RCC 7860 (cell line): ENCODE data around the gene DHRS2.
"Not testable (repeated sequence)": the region's sequence is repeated elsewhere in the genome, so short reads cannot be mapped to it uniquely, and the experiment has no call there.

Experiments used
- DNase-seq: peaks from one replicate; pipeline ENCODE4 v3.0.0-alpha.2; 2015; ENCODE audit warnings: low spot score
- FAIRE-seq: peaks from 2 replicates; lab custom pipeline; 2012; peaks lifted over from hg19 to GRCh38; lab: Jason Lieb, UNC

Gene DHRS2

DNA sequence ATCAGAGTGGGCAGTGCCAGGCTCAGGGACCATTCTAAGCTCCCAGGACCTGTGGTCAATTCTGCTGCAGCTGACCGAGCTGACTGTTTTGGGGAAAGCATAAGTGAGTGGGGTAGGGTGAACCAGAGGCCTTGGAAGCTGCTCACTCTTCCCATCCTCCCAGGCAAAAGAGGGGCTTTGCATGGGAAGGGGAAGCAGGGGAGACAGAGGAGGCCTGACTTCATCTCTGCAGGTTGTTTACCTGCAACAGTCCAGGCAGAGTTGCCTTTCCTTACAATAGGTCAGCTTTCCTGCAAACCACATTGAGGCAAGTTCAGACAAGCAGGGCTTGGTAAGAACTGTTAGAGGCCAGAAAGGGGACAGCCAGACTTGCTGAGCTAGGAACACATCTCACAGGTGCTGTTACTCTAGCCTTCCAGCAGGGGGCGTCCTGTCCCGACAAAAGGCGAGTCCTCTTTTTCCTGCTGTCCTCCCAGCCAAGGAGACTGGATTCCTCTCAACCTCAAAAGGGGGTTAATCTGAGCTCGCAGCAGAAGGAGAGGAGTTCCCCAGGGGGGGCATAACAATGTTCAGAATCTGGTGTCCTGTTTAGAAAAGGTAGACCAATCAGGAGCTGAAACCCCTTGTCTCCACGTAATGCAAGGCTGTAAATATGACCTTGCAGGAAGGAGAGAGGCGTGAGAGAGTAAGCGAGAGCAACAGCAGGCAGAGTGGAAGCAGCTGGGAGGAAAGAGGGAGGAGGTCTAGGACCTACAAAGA, 4.3 kb upstream of the DHRS2 start:
- FAIRE-seq (no peak), DNase-seq (peak; percentile 5)

- no peak for DNase-seq
- no peak for FAIRE-seq
Measured at GRCh38 chr14:23632461-23633159, 3.6 kb upstream of the DHRS2 start.

- FAIRE-seq = no peak
- DNase-seq = no peak
Measured at GRCh38 chr14:23633160-23633701, 2.9 kb upstream of the DHRS2 start.

- not testable (repeated sequence) for FAIRE-seq, DNase-seq
Measured at GRCh38 chr14:23634698-23635412, 1.3 kb upstream of the DHRS2 start.

DNA sequence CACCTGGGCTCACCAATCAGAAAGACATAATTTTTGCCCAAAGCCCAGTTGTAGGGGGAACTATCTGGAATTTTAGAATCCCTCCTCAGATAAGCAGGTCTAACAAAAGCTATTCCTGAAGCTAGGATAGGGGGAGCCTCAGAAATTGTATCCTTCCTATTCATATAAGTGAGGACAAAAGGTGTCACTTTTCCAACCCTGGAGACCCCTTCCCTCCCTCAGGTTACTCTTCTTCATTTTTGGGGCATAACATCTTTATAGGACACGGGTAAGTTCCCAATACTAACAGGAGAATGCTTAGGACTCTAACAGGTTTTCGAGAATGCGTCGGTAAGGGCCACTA, 1.1 kb downstream of the DHRS2 start:
- FAIRE-seq, DNase-seq: not testable (repeated sequence)

- FAIRE-seq, DNase-seq: not testable (repeated sequence)
Measured at GRCh38 chr14:23637655-23638413, 1.7 kb downstream of the DHRS2 start.

- no peak for FAIRE-seq
- DNase-seq = no peak
Measured at GRCh38 chr14:23638414-23639047, 2.4 kb downstream of the DHRS2 start.

DNA sequence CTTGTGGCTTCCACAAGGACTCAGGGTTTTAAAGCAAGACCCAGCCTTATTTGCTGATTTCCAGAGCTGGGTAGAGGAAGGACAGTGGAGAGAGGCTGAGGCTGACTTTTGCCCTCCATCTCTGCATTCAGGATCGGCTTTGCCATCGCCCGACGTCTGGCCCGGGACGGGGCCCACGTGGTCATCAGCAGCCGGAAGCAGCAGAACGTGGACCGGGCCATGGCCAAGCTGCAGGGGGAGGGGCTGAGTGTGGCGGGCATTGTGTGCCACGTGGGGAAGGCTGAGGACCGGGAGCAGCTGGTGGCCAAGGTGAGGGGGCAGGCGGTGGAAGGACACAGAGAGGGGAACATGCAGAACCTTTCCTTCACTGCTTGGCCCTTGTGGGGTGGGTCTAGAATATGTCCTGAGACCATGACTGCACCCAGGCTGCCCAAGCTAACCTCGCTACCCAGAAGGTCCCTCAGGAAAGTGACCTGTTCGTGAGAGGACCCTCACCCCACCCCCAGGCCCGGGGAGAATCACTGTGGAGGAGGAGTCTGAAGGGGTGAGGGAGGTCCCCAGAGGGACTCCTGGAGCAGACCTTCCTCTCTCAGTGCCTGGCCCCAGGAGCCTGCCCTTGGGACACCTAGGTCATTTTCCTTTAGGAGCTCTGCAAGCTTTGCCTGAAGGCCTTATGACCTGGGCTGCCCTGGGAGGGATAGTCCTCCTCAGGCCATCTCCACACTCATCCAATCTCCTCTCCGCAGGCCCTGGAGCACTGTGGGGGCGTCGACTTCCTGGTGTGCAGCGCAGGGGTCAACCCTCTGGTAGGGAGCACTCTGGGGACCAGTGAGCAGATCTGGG, 3.1 kb downstream of the DHRS2 start:
- FAIRE-seq (no peak), DNase-seq (no peak)

DNA sequence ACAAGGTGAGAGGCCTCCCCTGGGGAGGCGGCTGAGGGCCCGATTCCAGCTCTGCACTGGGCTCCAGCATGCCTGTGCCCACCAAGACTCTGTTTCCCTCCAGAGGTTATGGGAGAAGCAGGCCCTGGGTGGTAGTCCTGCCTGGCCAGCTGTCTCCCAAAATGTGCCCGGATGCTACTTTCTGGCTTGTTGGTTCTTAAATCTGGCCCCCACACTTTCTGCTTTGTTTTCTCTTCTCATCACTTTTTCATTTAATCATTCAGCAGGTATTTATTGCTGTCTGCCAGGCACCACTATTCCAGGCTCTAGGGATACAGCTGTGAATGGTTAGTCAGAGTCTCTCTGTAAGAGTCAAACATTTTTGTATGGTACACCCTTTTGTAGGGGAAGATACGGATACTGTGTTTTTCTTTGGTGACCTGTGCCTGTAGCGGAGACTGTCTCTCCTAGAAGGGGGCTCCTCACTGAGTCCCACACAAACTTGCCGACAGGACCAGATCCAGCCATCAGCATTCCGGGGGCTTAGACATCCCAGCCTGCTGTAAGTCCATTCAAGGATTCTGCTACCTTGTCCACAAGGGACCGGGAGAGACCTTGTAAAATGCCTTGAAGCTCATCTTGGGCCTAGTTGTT, 3.8 kb downstream of the DHRS2 start:
- DNase-seq = no peak
- no peak for FAIRE-seq

GRCh38 chr14:23640524-23641141, 4.5 kb downstream of the DHRS2 start:
- FAIRE-seq (no peak), DNase-seq (no peak)

DNA sequence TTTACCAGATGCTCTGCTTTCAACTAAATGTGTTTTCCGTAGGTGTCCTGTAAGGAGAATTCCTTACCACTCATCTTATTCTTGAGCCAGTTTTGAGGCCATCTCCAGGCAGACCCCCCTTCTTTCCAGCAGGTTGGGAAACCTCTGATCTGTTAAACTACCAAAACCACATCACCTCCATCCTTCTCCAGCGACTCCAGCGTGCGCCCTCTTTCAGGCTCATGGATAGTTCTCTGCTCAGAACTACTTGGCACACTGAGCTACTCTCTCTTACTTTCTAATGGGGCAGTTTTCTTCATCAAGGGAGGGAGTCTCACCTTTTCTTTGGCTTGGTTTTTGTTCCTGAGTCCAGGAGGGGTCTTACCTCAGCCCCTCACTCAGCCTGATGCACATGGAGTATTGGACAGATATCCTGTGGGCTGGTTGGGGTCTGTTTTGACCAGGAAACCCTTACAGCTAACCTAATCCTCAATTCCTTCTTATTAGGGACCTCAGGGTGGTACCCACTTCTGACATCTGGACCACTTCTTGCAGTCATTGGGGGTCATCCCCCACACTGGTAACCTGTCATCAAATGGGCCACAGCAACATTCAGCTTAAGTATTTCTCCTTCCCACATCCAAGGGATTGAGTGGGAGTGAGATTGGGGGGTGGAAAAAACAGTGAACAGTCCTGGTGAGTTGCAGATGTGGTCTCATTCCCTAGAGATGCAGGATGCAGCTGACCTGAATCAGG, 5.2 kb downstream of the DHRS2 start:
- FAIRE-seq (no peak), DNase-seq (no peak)

GRCh38 chr14:23641915-23642588, 5.9 kb downstream of the DHRS2 start:
- DNase-seq = no peak

DNA sequence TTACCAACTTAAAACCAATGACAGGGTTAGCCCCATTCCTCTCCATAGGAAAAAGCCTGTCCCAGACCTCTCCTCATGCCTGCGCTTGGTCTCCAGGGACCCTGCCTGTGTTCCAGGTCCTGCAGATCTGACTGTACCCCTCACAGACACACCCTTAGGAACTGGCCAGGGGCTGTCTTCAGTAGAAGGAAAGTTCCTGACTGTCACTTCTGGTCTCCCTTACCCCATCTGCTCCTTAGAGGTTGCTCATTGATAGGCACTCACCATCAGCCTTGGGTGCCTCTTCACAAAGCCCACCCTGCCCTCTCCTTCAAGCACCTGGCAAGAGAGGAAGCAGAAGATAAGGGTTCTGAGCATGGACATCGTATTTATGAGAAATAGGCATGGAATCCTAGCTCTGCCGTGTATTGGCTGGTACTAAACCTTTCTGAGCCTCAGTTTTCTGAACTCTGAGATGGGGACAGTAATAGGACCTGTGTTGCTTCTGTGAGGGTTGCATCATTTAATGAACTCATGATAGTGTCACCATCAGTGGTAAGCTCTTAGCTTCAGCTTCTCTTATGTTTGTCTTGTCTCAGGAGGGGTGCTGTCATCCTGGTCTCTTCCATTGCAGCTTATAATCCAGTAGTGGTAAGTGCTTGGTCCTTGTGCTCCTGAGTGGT, 7.5 kb downstream of the DHRS2 start:
- no peak for DNase-seq
- no peak for FAIRE-seq

More at GRCh38 chr14:23641915-23642588, 5.9 kb downstream of the DHRS2 start:
- FAIRE-seq = no peak

GRCh38 chr14:23644195-23644918, 8.2 kb downstream of the DHRS2 start:
- DNase-seq = no peak
- no peak for FAIRE-seq

DNA sequence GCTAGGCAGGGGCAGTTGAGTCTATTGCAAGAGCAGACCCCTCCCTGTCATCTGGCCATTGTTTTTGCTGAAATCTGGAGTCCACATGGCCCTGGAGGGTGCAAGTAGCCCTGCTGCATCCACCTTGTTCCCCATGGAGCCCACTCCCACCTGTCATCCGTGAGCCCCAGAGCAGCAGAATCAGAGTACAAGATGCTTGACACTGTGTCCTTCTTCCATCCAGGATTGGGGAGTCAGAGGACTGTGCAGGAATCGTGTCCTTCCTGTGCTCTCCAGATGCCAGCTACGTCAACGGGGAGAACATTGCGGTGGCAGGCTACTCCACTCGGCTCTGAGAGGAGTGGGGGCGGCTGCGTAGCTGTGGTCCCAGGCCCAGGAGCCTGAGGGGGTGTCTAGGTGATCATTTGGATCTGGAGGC, 8.8 kb downstream of the DHRS2 start:
- FAIRE-seq (no peak), DNase-seq (no peak)

DNA sequence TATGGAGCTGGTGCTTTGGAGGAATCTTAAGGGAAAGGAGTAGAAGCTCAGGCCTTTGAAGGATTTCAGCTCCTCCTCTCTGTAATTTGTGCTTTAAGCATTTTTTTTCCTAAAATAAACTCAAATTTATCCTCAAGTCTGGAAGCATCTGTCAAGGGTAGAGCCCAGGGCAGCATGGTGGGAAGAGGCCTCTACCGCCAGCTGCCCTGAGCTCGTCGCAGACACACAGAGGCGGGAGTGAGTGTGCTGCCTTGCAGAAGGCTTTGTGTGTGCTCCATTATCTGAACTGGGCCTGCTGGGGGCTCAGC, 9.3 kb downstream of the DHRS2 start:
- DNase-seq (no peak), FAIRE-seq (no peak)
